K562 (cell line): ENCODE data around the gene TMTC2. TPM values are rescaled to one million over a fixed set of nuclear protein-coding genes. Genes with fewer than 3 reads are reported as not detected.

ENCODE experiments used
- C11orf30 ChIP-seq: fragments of 450-650 bp; IDR thresholded peaks from 2 replicates; pipeline ENCODE4 v1.6.1; 2016; ENCODE audit warnings: low read depth, mild to moderate bottlenecking
- CBX3 ChIP-seq, 2 experiments: IDR thresholded peaks; 1 replicate in 1 of 2; 2 replicates in 1 of 2; pipeline ENCODE4 v1.6.1; 2012; ENCODE audit warnings: inconsistent platforms in 2 of 2, low read length in 2 of 2, borderline replicate concordance in 1 of 2, control low read depth in 1 of 2
- CEBPB ChIP-seq: fragments of 450-650 bp; IDR thresholded peaks from 2 replicates; pipeline ENCODE4 v1.6.1; 2016; ENCODE audit warnings: missing genetic modification characterization, missing compliant biosample characterization
- COPS2 ChIP-seq: fragments of 450-650 bp; conservative IDR thresholded peaks from 2 replicates; pipeline ENCODE4 v1.6.1; 2016; ENCODE audit warnings: mild to moderate bottlenecking, moderate library complexity
- CSDE1 ChIP-seq, 2 experiments: fragments of 450-650 bp; IDR thresholded peaks; 2 replicates each; pipeline ENCODE4 v1.6.1; 2016; ENCODE audit warnings: mild to moderate bottlenecking in 1 of 2
- GTF2A2 ChIP-seq: IDR thresholded peaks from 2 replicates; pipeline ENCODE4 v1.6.1; 2016; ENCODE audit warnings: mild to moderate bottlenecking, missing genetic modification characterization, missing compliant biosample characterization
- MAFG ChIP-seq: fragments of 450-650 bp; conservative IDR thresholded peaks from 2 replicates; pipeline ENCODE4 v1.6.1; 2016; ENCODE audit warnings: missing genetic modification characterization, missing compliant biosample characterization
- MED1 ChIP-seq: sonication (generic); formaldehyde crosslinking; IDR thresholded peaks from 2 replicates; pipeline ENCODE4 v1.8.1; 2023; ENCODE audit warnings: missing genetic modification reagents, borderline replicate concordance
- NCOA2 ChIP-seq, 2 experiments: fragments of 450-650 bp; IDR thresholded peaks; 2 replicates each; pipeline ENCODE4 v1.6.1; 2018; ENCODE audit warnings: mild to moderate bottlenecking in 2 of 2, moderate library complexity in 1 of 2; ENCODE audit not compliant: partially characterized antibody in 2 of 2
- NR2C1 ChIP-seq, 2 experiments: fragments of 450-650 bp; IDR thresholded peaks; 2 replicates each; pipeline ENCODE4 v1.6.1; 2017; ENCODE audit warnings: mild to moderate bottlenecking in 2 of 2, antibody characterized with exemption in 1 of 2, inconsistent platforms in 1 of 2, missing compliant biosample characterization in 1 of 2, missing genetic modification characterization in 1 of 2
- PBX2 ChIP-seq, 2 experiments: IDR thresholded peaks in 1 of 2; conservative IDR thresholded peaks in 1 of 2; 2 replicates each; pipeline ENCODE4 v1.6.1; 2016; ENCODE audit warnings: low read depth in 2 of 2, mild to moderate bottlenecking in 1 of 2, missing compliant biosample characterization in 1 of 2, missing genetic modification characterization in 1 of 2, moderate library complexity in 1 of 2
- RFX5 ChIP-seq: IDR thresholded peaks from 2 replicates; pipeline ENCODE4 v1.6.1; 2011; ENCODE audit warnings: low read depth, mild to moderate bottlenecking, improper control_type of control experiment, low read length
- SNRNP70 ChIP-seq: fragments of 200-400 bp; formaldehyde crosslinking; optimal IDR thresholded peaks from 2 replicates; pipeline ENCODE3; 2017; ENCODE audit warnings: low read depth, low read length
- SRSF1 ChIP-seq: fragments of 200-400 bp; formaldehyde crosslinking; IDR thresholded peaks from 2 replicates; pipeline ENCODE4 v1.6.1; 2017; ENCODE audit warnings: mild to moderate bottlenecking, low read depth, low read length, moderate library complexity
- YBX1 ChIP-seq: fragments of 450-650 bp; IDR thresholded peaks from 2 replicates; pipeline ENCODE4 v1.7.1; 2016; ENCODE audit warnings: mild to moderate bottlenecking
- ZBTB8A ChIP-seq: fragments of 450-650 bp; IDR thresholded peaks from 2 replicates; pipeline ENCODE4 v1.6.1; 2018; ENCODE audit warnings: mild to moderate bottlenecking, moderate library complexity; ENCODE audit not compliant: partially characterized antibody
- ZC3H8 ChIP-seq: fragments of 450-650 bp; IDR thresholded peaks from 2 replicates; pipeline ENCODE4 v1.6.1; 2017
- ZNF3 ChIP-seq: fragments of 250-450 bp; sonication (Bioruptor Pico); IDR thresholded peaks from 2 replicates; pipeline ENCODE4 v1.5.0; 2021; ENCODE audit warnings: mild to moderate bottlenecking, moderate library complexity
- ZNF316 ChIP-seq: fragments of 450-650 bp; IDR thresholded peaks from 2 replicates; pipeline ENCODE4 v1.6.1; 2016
- ZNF717 ChIP-seq: fragments of 250-450 bp; sonication (Bioruptor Pico); IDR thresholded peaks from 2 replicates; pipeline ENCODE4 v1.5.0; 2021
- ZNF830 ChIP-seq: fragments of 250-450 bp; sonication (Bioruptor Pico); IDR thresholded peaks from 2 replicates; pipeline ENCODE4 v1.5.0; 2021; ENCODE audit warnings: mild to moderate bottlenecking
- polyA plus RNA-seq, 8 experiments: library from polyadenylated mRNA; depleted of rRNA in 4 of 8; stranded (reverse) in 5 of 8; unstranded in 3 of 8; fragments of >200 nt; fragmentation: Nextera tagmentation in 2 of 8; fragmentation: Illumina TruSeq in 1 of 8; extraction: Ambion mirVana in 2 of 8; extraction: Trizol in 1 of 8; gene quantifications; 2 replicates each; pipeline versions ENCODE4 v1.2.1 to v1.2.3, GENCODE V29; 2011 to 2014; ENCODE audit warnings: inconsistent platforms in 1 of 8, missing spikeins in 1 of 8
- total RNA-seq, 7 experiments: library from RNA; depleted of rRNA in 6 of 7; stranded (reverse); fragments of >200 nt in 6 of 7; fragmentation: Illumina TruSeq in 2 of 7; extraction: Trizol in 2 of 7; gene quantifications; 2 replicates each; pipeline versions ENCODE4 v1.2.1 to v1.2.3, GENCODE V29; 2011 to 2021; ENCODE audit warnings: low replicate concordance in 1 of 7

TMTC2 gene
- total and polyA plus RNA-seq, 9 of the 15 experiments (the other 6 are each of a cell fraction or from before 2014, with no cell fraction given), result 0.29 to 1.1 (median 0.55) TPM

DNA sequence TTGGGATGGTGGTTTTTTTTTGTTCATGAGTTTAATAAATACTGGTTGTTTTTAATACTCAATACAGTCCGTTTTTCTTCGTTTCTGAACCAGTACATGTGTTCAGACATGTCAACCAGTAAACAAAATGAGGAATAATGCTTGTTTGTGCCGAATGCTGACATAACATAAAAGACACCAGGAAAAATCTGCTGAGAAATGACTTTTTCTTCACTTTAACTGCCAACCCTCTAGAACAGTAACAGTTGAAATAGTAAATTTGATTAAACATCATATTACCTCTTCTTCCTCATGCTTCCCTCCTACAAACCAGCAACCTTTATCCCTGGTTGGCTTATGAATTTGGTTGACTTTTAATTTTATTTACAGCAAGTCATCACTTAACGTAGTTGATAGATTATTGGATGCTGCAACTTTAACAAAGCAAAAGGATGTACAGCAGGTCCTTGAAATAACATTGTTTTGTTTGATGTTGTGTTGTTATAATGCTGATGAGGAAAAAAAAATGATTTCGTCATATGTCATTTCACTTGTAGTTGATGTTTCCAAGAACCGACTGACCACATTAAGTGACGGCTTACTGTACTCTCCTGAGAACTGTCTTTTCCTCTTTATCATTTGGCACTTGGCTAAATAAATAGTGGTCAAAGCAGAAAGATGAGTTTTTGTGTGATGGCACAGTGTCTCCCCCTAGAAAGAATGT lies 340.5 kb downstream of the TMTC2 start (continued):
- TF ChIP-seq PBX2 (CRISPR knock-in tag; IDR thresholded peaks at IDR 0.05; ENCODE audit: low read depth) (no peak), PBX2 (tag; conservative IDR thresholded peaks at IDR 0.05; ENCODE audit: low read depth) (no peak), CSDE1 (IDR thresholded peaks at IDR 0.05) (no peak), ZBTB8A (no peak), CEBPB (tag) (peak; percentile 68), COPS2 (no peak), GTF2A2 (tag) (no peak), ZNF830 (CRISPR knock-in tag) (no peak), CBX3 (IDR thresholded peaks at IDR 0.05; ENCODE audit: borderline replicate concordance in 1 of 2, low read length in 2 of 2) (no peak), C11orf30 (peak; percentile 58; the same call in 1 of the 2 replicates), ZNF3 (CRISPR knock-in tag) (no peak), NR2C1 (IDR thresholded peaks at IDR 0.05) (no peak), NR2C1 (tag; IDR thresholded peaks at IDR 0.05) (no peak), YBX1 (no peak), SRSF1 (no peak), ZC3H8 (no peak), MAFG (tag) (peak; percentile 18; the same call in 1 of the 2 replicates), NCOA2 (IDR thresholded peaks at IDR 0.05; ENCODE audit: partially characterized antibody in 2 of 2) (no peak), SNRNP70 (no peak), MED1 (CRISPR knock-in tag) (no peak), ZNF717 (CRISPR knock-in tag) (no peak), ZNF316 (peak; percentile 70), RFX5 (no peak)
- TF ChIP-seq, all 486 proteins: peak for 5
